IPS-NIHi7 (cell line): ENCODE results near the gene CDC37L1.
"Not testable (repeated sequence)": the region's sequence is repeated elsewhere in the genome, so short reads cannot be mapped to it uniquely, and the experiment has no call there.

ENCODE experiments used
- DNase-seq: peaks from one replicate; pipeline ENCODE4 v3.0.0; 2012; ENCODE audit warnings: mixed read lengths; ENCODE audit errors: extremely low spot score

CDC37L1 gene

GRCh38 chr9:4679268-4680172, at the start of gene CDC37L1:
Gene CDC37L1, plus strand, starts transcription at chr9:4679569. Its CDS starts 199 bp downstream, at chr9:4679768.
- peak; percentile 94 for DNase-seq

GRCh38 chr9:4630836-4631235, 48.5 kb upstream of the CDC37L1 start:
- DNase-seq = no peak

GRCh38 chr9:4638968-4639367, 40.4 kb upstream of the CDC37L1 start:
- no peak for DNase-seq

- DNase-seq = no peak
Observed at GRCh38 chr9:4639420-4639819, 39.9 kb upstream of the CDC37L1 start.

- DNase-seq = peak; percentile 51
Observed at GRCh38 chr9:4640027-4640426, 39.3 kb upstream of the CDC37L1 start.

- no peak for DNase-seq
Observed at GRCh38 chr9:4642351-4642750, 37.0 kb upstream of the CDC37L1 start.

GRCh38 chr9:4654084-4654483, 25.3 kb upstream of the CDC37L1 start:
- no peak for DNase-seq

GRCh38 chr9:4654538-4654937, 24.8 kb upstream of the CDC37L1 start:
- DNase-seq = no peak

- DNase-seq = not testable (repeated sequence)
Observed at GRCh38 chr9:4656196-4656595, 23.2 kb upstream of the CDC37L1 start.

GRCh38 chr9:4656621-4657020, 22.7 kb upstream of the CDC37L1 start:
- no peak for DNase-seq

GRCh38 chr9:4657426-4658159, 21.8 kb upstream of the CDC37L1 start:
- DNase-seq = no peak

- not testable (repeated sequence) for DNase-seq
Observed at GRCh38 chr9:4660665-4661064, 18.7 kb upstream of the CDC37L1 start.

GRCh38 chr9:4661165-4661564, 18.2 kb upstream of the CDC37L1 start:
- DNase-seq = no peak

GRCh38 chr9:4661611-4662010, 17.8 kb upstream of the CDC37L1 start:
- DNase-seq = no peak

- DNase-seq = peak; percentile 93
Observed at GRCh38 chr9:4662108-4662988, 17.0 kb upstream of the CDC37L1 start, which contains the start of gene PLPP6. Gene PLPP6, plus strand, starts transcription at chr9:4662294. Its CDS starts 82 bp downstream, at chr9:4662376.

GRCh38 chr9:4662989-4663792, 16.2 kb upstream of the CDC37L1 start:
- no peak for DNase-seq

- DNase-seq = no peak
Observed at GRCh38 chr9:4663956-4664355, 15.4 kb upstream of the CDC37L1 start.

GRCh38 chr9:4665357-4665756, 14.0 kb upstream of the CDC37L1 start:
- DNase-seq = no peak

GRCh38 chr9:4666042-4666699, 13.2 kb upstream of the CDC37L1 start, which contains the start of gene SPATA6L:
Gene SPATA6L, minus strand, starts transcription at chr9:4666480. Its CDS starts 230 bp downstream, at chr9:4666250.
- peak; percentile 22 for DNase-seq

- DNase-seq = no peak
Observed at GRCh38 chr9:4667681-4668080, 11.7 kb upstream of the CDC37L1 start.
